GM06990 (cell line): Measurements from ENCODE around the gene SLC45A3.
"Not testable (repeated sequence)": the region's sequence is repeated elsewhere in the genome, so short reads cannot be mapped to it uniquely, and the experiment has no call there.

ENCODE experiments used
- DNase-seq: peaks from one replicate; pipeline ENCODE4 v3.0.0-alpha.2; 2011; ENCODE audit not compliant: insufficient read length; ENCODE audit errors: extremely low read depth
- H3K27me3 ChIP-seq: replicated peaks from 2 replicates; pipeline ENCODE4 v1.6.0; 2011; ENCODE audit warnings: low read length; ENCODE audit not compliant: control insufficient read depth, insufficient read depth
- H3K36me3 ChIP-seq: 2 replicates; pipeline ENCODE4 v1.5.1; 2011; ENCODE audit warnings: low read length; ENCODE audit not compliant: control insufficient read depth, insufficient read depth
- H3K4me3 ChIP-seq: replicated peaks from 2 replicates; pipeline ENCODE4 v1.5.1; 2011; ENCODE audit warnings: low read depth, mild to moderate bottlenecking, control low read depth, low read length
- CTCF ChIP-seq: IDR thresholded peaks from 2 replicates; pipeline ENCODE4 v1.5.1; 2011; ENCODE audit warnings: low read length, control low read depth, mild to moderate bottlenecking, inconsistent platforms; ENCODE audit not compliant: insufficient read depth, poor library complexity, severe bottlenecking

The SLC45A3 gene

GRCh38 chr1:205680073-205680851 is at the start of gene SLC45A3:
TSS of gene SLC45A3 (minus strand) at chr1:205680509. CDS start at chr1:205664656, 15,853 bp downstream.
- Histone ChIP-seq H3K36me3 (no peaks in the 10 kb centered on the region), H3K4me3 (peak within 1 kb of the TSS; percentile 65), H3K27me3 (no peaks in the 10 kb centered on the region; the same call in none of the 2 replicates)
- TF ChIP-seq CTCF: no peak
- DNase-seq: no peak

- no peak for TF ChIP-seq CTCF
- no peak for DNase-seq
- Histone ChIP-seq H3K4me3 (no peak overlapping the region), H3K36me3 (peaks cover 2% of the 10 kb centered on the region), H3K27me3 (no peaks in the 10 kb centered on the region)
Measured at GRCh38 chr1:205726619-205727125, 46.4 kb upstream of the SLC45A3 start.

- Histone ChIP-seq H3K36me3 (peaks cover 2% of the 10 kb centered on the region), H3K27me3 (no peaks in the 10 kb centered on the region), H3K4me3 (no peak overlapping the region)
- no peak for TF ChIP-seq CTCF
- no peak for DNase-seq
Measured at GRCh38 chr1:205725514-205725913, 45.2 kb upstream of the SLC45A3 start.

GRCh38 chr1:205720740-205721139 is 40.4 kb upstream of the SLC45A3 start:
- not testable (repeated sequence) for DNase-seq, H3K4me3 ChIP-seq, H3K27me3 ChIP-seq, H3K36me3 ChIP-seq

GRCh38 chr1:205719762-205720161 is 39.5 kb upstream of the SLC45A3 start:
- no peak for DNase-seq
- H3K36me3 ChIP-seq: peaks cover 12% of the 10 kb centered on the region
- no peaks in the 10 kb centered on the region for H3K27me3 ChIP-seq
- TF ChIP-seq CTCF: no peak
- no peak overlapping the region for H3K4me3 ChIP-seq

- TF ChIP-seq CTCF: no peak
- peaks cover 12% of the 10 kb centered on the region for H3K36me3 ChIP-seq
- no peak for DNase-seq
- H3K27me3 ChIP-seq: no peaks in the 10 kb centered on the region
- no peak overlapping the region for H3K4me3 ChIP-seq
Measured at GRCh38 chr1:205719015-205719414, 38.7 kb upstream of the SLC45A3 start.
